HG03095 (cell line): ENCODE data around the gene STRAP.
"Not testable (repeated sequence)": the region's sequence is repeated elsewhere in the genome, so short reads cannot be mapped to it uniquely, and the experiment has no call there.

ENCODE experiments used
- ATAC-seq: cut with Tn5 transposase; IDR thresholded peaks from one replicate; pipeline ENCODE4 v1.9.1; 2021; ENCODE audit warnings: moderate library complexity; ENCODE audit not compliant: unreplicated experiment

Gene STRAP

GRCh38 chr12:15868186-15868585 is 14.0 kb upstream of the STRAP start:
- no peak for ATAC-seq

DNA sequence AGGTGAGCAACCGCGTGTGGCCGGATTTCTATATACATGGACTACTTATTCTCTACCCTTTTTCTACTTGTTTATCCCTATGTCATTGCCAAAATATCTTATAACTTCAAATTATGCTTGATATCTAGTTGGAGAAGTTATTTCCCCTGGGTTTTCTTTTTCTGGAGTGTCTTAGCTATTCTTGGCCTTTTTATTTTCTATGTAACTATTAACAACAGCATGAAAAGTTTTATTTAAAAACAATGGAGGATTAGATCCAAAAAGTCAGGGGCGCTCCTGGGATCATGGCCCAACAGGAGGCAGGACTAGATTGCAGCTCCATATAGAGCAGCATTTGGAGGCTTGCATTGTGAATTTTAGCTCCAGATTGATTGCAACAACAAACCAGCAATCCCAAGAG is 8.6 kb upstream of the STRAP start:
- no peak for ATAC-seq

GRCh38 chr12:15874556-15875145 is 7.5 kb upstream of the STRAP start:
- not testable (repeated sequence) for ATAC-seq

DNA sequence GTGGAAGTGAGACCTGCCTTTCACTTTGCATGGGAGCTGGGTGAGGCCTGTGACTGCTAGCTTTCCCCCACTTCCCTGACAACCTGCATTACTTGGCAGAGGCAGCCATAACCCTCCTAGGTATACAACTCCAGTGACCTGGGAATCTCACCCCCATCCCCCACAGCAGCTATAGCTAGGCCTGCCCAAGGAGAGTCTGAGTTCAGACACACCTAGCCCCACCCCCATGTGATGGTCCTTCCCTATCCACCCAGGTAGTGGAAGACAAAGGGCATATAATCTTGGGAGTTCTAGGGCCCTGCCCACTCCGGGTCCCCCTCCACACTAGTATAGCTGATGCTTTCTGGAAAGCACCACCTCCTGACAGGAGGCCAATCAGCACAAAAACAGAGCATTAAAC is 6.3 kb upstream of the STRAP start:
- no peak for ATAC-seq

DNA sequence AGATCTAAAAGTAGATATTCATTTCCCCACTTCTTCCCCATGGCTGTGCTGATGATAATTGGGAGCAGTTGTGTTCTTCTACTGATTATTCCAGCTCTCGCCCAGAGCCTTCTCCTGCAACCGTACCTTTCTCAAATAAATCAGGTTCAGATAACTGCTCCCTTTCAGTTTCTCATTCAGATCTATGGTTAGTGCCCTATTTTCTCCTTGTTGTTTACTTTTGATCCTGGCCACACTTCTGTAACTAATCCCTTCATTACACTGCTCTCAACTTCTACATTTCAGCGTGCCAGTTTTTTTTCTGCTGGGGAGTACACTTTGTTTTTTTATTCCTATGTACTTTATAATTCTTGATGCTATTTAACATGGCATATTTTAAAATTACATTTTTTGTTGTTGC is 2.8 kb upstream of the STRAP start:
- ATAC-seq, result no peak

DNA sequence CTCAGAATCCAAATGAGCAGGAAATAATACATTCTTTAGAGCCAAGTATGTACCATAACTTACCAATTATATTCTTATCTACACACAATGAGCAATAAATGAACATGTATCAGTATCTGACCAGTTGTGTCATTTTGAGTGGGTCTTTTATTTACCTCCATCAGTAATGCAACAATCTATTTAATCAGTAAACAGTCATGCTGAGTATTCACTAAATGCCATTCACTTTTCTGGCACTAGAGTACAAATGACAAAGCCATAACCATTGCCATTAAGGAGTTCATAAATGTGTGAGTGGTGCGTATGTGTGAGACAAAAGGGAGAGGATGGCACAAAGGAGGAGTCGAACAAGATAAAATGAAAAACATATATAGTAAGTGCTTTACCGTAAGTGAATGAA is 1.5 kb upstream of the STRAP start:
- no peak for ATAC-seq

DNA sequence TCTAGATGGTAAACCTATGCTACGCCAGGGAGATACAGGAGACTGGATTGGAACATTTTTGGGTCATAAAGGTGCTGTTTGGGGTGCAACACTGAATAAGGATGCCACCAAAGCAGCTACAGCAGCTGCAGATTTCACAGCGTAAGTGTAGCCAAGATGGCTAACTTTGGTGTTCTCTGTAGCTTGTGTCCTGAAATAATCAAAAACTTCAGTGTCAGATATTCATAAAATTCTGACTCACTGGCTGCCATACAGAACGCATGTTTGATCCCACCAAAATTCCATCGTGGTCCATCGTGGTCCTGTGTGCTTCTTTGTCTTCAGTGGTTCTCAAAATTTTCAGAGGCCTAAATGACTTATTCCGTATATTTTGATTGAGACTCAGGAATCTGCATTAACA is 1.3 kb downstream of the STRAP start:
- ATAC-seq, result no peak

GRCh38 chr12:15886372-15887042 is 4.3 kb downstream of the STRAP start:
- no peak for ATAC-seq

DNA sequence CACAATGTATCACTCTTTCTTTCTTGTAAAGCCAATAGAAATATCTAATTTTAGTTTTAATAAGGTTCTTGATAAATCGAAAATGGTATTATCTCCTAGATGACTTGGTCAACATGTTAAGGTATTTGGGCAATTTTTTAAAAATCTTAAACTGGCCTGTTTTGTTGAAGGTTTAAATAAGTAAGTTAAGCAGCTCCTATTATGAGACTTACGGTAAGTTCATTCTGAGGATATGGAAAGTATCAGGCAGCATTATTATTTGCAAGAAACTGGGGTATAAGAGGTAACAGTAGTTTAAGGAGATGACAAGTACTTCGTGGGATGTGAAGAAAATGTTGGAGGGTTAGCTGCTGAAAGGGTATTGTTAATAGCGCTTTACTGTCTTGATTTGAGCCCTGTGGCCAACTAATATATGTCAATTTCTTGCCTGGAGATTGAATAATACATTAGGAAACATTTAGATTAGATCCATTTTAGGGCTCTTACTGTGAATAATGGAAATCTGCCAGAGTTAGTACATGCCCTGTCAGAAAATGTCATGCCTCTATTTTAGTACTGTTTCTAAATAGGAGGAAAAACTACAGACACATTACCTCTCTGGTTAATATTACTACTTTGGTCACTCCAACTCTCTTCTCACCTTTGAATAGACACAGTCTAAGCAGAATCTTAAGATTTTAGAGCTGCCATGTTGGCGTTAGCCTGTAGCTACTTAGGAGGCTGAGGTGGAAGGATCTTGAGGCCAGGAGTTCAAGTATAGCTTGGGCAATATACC is 5.0 kb downstream of the STRAP start:
- ATAC-seq, result no peak

DNA sequence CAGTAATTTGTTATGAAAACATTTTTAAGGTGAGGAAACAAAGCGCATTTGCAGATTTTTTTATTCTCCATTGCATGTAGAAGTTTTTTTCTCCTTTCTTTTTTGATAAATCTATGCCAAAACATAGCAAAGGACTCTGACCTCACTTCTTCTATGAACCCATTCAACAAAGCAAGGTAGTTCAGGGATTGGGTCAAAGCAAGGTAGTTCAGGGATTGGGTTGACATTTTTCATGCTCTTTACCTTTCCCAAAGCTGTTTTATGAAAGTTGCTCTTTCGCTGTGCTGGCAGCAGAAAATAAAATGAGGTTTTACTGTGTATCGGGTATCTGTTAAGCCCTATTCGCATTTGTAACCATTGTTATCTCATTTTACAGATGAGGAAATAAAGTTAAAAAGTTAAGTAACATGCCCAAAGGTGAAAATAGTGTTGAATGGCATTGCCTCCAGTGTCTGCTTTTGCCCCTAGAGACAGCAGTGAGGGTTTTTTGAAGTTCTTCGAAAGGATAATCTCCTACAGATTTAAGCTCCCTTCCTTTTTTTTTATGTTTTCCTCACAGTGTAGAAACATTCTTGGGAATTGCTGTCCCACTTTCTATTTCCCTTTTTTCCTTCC is 10.6 kb downstream of the STRAP start:
- ATAC-seq, result no peak

DNA sequence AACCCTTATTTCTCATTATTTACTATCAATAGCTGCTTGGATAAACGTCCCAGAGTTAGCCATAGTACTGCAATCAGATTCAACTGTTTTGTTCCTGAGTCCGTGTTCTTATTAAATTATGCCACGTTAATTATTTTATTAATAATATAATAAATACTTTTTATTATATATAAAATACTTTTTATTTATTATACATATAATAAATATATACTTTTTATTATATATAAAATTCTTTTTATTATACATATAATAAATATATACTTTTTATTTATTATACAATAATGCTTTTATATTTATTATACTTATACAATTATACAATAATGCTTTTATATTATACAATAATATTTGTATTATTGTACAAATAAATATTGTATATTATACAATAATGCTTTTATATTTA is 11.1 kb downstream of the STRAP start:
- ATAC-seq, result no peak

DNA sequence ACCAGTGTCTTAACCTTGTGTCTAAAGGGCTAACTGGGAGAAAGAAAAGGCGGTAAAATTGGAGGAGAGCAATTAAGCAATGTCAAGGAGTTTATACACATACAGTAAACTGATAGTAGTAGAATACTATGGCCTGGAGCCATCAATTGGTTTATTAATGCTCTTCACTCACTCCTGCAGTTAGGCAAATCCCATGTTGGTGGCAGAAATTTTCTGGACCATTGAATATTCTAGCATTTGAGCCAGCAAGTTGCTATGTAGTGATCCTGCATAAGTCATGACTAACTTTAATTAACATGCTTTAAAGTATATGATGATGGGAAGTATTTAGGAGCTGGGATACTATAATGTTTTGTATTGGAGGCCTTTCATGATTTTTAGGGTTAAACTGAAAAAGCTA is 14.7 kb downstream of the STRAP start:
- ATAC-seq, result no peak

GRCh38 chr12:15897433-15897832 is 15.2 kb downstream of the STRAP start:
- ATAC-seq, result no peak

DNA sequence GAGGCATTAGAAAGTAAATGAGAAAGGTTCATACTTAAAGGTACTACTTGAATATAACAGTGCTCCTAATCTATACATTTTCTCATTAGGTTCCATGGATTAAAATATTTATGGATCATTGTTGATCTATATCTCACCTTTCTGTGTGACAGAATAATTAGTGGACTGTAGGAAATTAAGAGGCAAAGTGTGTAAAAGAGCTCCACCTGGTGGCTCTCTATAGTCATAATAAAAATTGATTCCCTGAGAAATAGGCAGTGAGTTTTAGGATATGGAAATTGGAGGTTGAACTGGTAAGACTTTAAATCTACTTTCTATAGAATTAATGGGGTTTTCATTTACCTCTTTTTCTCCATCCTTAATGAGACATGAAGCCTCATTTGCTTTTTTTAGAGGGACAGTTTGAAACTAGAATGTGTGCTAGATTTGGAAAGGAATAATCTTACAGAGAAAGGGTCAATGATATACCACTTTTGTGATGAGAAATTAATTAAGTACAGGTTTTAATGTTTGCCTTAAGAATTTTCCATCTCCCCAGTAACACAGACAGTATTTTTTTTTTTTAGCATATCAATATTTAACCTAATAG is 17.2 kb downstream of the STRAP start:
- no peak for ATAC-seq

- no peak for ATAC-seq
Observed at GRCh38 chr12:15904378-15904920, 22.3 kb downstream of the STRAP start.

DNA sequence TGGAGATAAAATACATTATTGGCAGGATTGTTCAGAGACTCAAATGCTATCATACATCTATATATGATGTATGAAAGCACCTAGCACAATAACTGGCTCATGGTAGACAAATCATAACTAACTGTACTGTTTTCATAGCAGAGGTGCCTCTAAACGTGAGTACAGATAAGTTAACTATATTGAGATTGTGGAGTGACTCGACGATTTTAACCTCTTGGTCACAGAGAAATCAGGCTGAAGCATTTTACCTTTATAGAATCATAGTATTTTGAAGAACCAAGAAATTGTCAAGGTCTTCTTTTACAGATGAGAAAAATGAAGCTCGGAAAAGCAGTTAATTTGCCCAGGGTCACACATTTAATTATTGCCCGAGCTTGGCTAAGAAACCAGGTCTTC is 28.3 kb downstream of the STRAP start:
- no peak for ATAC-seq

DNA sequence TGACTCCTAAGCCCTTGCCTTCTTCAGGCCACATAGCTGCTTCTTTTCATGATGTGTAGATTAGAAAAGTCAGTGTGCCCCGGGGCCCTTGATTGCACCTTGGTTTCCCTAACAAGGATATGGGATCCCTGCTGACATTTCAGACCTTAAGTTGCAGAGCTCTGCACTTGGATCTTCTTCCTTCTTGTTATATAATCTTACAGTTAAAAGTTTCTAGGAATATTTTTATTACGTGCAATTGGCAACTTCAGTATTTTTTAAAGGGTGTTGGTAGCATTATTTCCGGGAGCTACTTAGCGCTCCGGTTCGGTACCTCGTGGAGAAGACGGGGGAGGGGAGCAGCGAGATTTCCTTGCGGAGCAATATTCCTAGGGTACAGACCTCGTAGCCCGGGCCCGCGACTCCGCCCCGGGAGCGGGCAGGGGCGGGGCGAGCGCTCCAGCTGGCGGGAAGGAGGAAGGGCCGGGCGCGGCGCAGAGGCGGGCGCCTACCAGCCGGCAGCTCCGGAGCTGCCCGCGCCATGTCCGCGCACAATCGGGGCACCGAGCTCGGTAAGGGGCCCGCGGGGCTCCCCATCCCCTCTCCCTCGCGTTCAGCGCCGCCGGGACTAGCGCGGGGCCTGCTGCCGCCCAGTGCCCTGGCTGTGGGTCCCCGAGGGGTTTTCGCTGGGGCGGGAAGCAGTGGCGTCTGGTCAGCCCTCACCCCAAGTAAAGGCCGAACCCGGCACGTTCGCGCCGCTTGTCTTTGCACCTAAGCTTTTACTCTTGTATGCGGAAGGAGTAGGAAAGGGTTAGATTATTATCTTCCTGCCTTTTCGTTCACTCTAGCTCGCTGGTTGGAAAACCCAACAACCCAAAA is 28.9 kb downstream of the STRAP start, which contains the start of gene DERA:
TSS of gene DERA (plus strand) at position 469 of the 858 bp plus-strand sequence. CDS start at position 521, 52 bp downstream.
- peak; percentile 95 for ATAC-seq

DNA sequence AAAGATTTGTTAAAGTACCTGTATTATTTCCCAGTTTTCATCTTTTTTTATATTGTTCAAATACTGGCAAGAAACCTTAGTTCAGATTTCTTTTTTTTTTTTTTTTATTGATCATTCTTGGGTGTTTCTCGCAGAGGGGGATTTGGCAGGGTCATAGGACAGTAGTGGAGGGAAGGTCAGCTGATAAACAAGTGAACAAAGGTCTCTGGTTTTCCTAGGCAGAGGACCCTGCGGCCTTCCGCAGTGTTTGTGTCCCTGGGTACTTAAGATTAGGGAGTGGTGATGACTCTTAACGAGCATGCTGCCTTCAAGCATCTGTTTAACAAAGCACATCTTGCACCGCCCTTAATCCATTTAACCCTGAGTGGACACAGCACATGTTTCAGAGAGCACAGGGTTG is 29.7 kb downstream of the STRAP start:
- not testable (repeated sequence) for ATAC-seq

- ATAC-seq, result not testable (repeated sequence)
Observed at GRCh38 chr12:15914131-15914530, 31.9 kb downstream of the STRAP start.

- ATAC-seq, result no peak
Observed at GRCh38 chr12:15918066-15918465, 35.9 kb downstream of the STRAP start.
